Liver (tissue), 9 donors: Measurements from ENCODE around the gene EML3. TPM values are rescaled to one million over a fixed set of nuclear protein-coding genes. Genes with fewer than 3 reads are reported as not detected.

Experiments used
- DNase-seq: peaks from one replicate; pipeline ENCODE4 v3.0.0-alpha.2; 2017; ENCODE audit warnings: low spot score
- H3K27ac ChIP-seq, 2 donors: one replicate each; pipeline ENCODE4 v1.7.0; 2013; ENCODE audit warnings: inconsistent platforms in 2 of 2, low read length in 2 of 2, control low read depth in 1 of 2, low read depth in 1 of 2, mild to moderate bottlenecking in 1 of 2
- H3K27me3 ChIP-seq, 4 donors: one replicate each; pipeline versions ENCODE4 v1.6.1 to v1.7.0; 2013; ENCODE audit warnings: low read length in 3 of 4, inconsistent platforms in 1 of 4, mild to moderate bottlenecking in 1 of 4, moderate library complexity in 1 of 4; ENCODE audit not compliant: control insufficient read depth in 4 of 4, insufficient read depth in 4 of 4
- H3K36me3 ChIP-seq, 4 donors: one replicate each; pipeline versions ENCODE4 v1.6.1 to v1.7.0; 2013; ENCODE audit warnings: low read length in 3 of 4, mild to moderate bottlenecking in 3 of 4, low read depth in 1 of 4, moderate library complexity in 1 of 4; ENCODE audit not compliant: control insufficient read depth in 4 of 4, insufficient read depth in 3 of 4
- H3K4me1 ChIP-seq, 4 donors: one replicate each; pipeline versions ENCODE4 v1.6.1 to v1.7.0; 2013; ENCODE audit warnings: low read length in 3 of 4, mild to moderate bottlenecking in 3 of 4, moderate library complexity in 1 of 4; ENCODE audit not compliant: control insufficient read depth in 4 of 4, insufficient read depth in 4 of 4
- H3K4me3 ChIP-seq, 3 donors: one replicate each; pipeline versions ENCODE4 v1.6.1 to v1.7.0; 2013; ENCODE audit warnings: low read length in 3 of 3, control low read depth in 1 of 3, low read depth in 1 of 3, mild to moderate bottlenecking in 1 of 3
- H3K9ac ChIP-seq, 2 donors: one replicate each; pipeline ENCODE4 v1.7.0; 2013; ENCODE audit warnings: low read length in 2 of 2, mild to moderate bottlenecking in 2 of 2, moderate library complexity in 2 of 2, control low read depth in 1 of 2, low read depth in 1 of 2
- H3K9me3 ChIP-seq, 4 donors: one replicate each; pipeline versions ENCODE4 v1.6.1 to v1.7.0; 2013; ENCODE audit warnings: low read length in 3 of 4; ENCODE audit not compliant: control insufficient read depth in 4 of 4
- EGR1 ChIP-seq, 2 donors: IDR thresholded peaks; 2 replicates each; pipeline ENCODE4 v1.6.1; 2016 to 2018; ENCODE audit warnings: antibody characterized with exemption in 2 of 2, low read depth in 2 of 2
- FOXA1 ChIP-seq: IDR thresholded peaks from 2 replicates; pipeline ENCODE4 v1.6.1; 2016; ENCODE audit warnings: antibody characterized with exemption
- FOXA2 ChIP-seq: IDR thresholded peaks from 2 replicates; pipeline ENCODE4 v1.6.1; 2016; ENCODE audit warnings: antibody characterized with exemption
- HNF4A ChIP-seq, 2 donors: conservative IDR thresholded peaks; 2 replicates each; pipeline ENCODE4 v1.6.1; 2016; ENCODE audit warnings: antibody characterized with exemption in 2 of 2, mild to moderate bottlenecking in 2 of 2
- HNF4G ChIP-seq: IDR thresholded peaks from 2 replicates; pipeline ENCODE4 v1.6.1; 2016; ENCODE audit warnings: antibody characterized with exemption
- JUND ChIP-seq, 2 donors: IDR thresholded peaks; 2 replicates each; pipeline ENCODE4 v1.6.1; 2016; ENCODE audit warnings: antibody characterized with exemption in 2 of 2
- NR2F2 ChIP-seq: IDR thresholded peaks from 2 replicates; pipeline ENCODE4 v1.6.1; 2016; ENCODE audit warnings: antibody characterized with exemption
- REST ChIP-seq: IDR thresholded peaks from 2 replicates; pipeline ENCODE4 v1.6.1; 2016; ENCODE audit warnings: antibody characterized with exemption, mild to moderate bottlenecking
- RXRA ChIP-seq, 2 donors: IDR thresholded peaks; 2 replicates each; pipeline ENCODE4 v1.6.1; 2017 to 2018; ENCODE audit warnings: antibody characterized with exemption in 2 of 2, mild to moderate bottlenecking in 1 of 2
- SP1 ChIP-seq: IDR thresholded peaks from 2 replicates; pipeline ENCODE4 v1.6.1; 2018; ENCODE audit warnings: antibody characterized with exemption, mild to moderate bottlenecking
- TAF1 ChIP-seq: conservative IDR thresholded peaks from 2 replicates; pipeline ENCODE4 v1.6.1; 2016; ENCODE audit warnings: antibody characterized with exemption, mild to moderate bottlenecking
- YY1 ChIP-seq: IDR thresholded peaks from 2 replicates; pipeline ENCODE4 v1.6.1; 2016; ENCODE audit warnings: antibody characterized with exemption, mild to moderate bottlenecking
- ZBTB33 ChIP-seq: IDR thresholded peaks from 2 replicates; pipeline ENCODE4 v1.6.1; 2016; ENCODE audit warnings: antibody characterized with exemption
- WGBS: extraction: QIAGEN DNeasy Blood & Tissue Kit; methylation state at CpG from one replicate; pipeline ENCODE4 v1.1.7; 2013; 5-methylcytosine and 5-hydroxymethylcytosine counted together
- polyA plus RNA-seq, 2 donors: library from polyadenylated mRNA; stranded (reverse) in 1 of 2; unstranded in 1 of 2; fragments of 200-250 nt in 1 of 2; fragments of >200 nt in 1 of 2; fragmentation: Nextera tagmentation in 1 of 2; extraction: Ambion mirVana in 1 of 2; gene quantifications; one replicate each; pipeline versions ENCODE4 v1.2.1 to v1.2.3, GENCODE V29; 2013 to 2015
- total RNA-seq, 2 donors: library from RNA; depleted of rRNA; stranded (reverse); fragments of >200 nt; gene quantifications; one replicate each; pipeline ENCODE4 v1.2.3, GENCODE V29; 2014
- TF ChIP-seq, protein P1 (sequence below): IDR thresholded peaks from 2 replicates; pipeline ENCODE4 v1.6.1; 2016; ENCODE audit warnings: antibody characterized with exemption
- TF ChIP-seq, protein P2 (sequence below): fragments of 150-350 bp; IDR thresholded peaks from 2 replicates; pipeline ENCODE4 v1.5.1; 2017; ENCODE audit warnings: improper control_type of control experiment, low read depth, low read length; ENCODE audit not compliant: missing input control
- TF ChIP-seq, protein P3 (sequence below): IDR thresholded peaks from 2 replicates; pipeline ENCODE4 v1.6.1; 2016; ENCODE audit warnings: antibody characterized with exemption
- donor health status: healthy.
- donor health status: healthy.
- donor health status: healthy.
- donor health status: healthy.
- donor health status: healthy.

EML3 gene
- total and polyA plus RNA-seq, 4 donors: 6.0 to 19.3 (median 13.6) TPM

DNA sequence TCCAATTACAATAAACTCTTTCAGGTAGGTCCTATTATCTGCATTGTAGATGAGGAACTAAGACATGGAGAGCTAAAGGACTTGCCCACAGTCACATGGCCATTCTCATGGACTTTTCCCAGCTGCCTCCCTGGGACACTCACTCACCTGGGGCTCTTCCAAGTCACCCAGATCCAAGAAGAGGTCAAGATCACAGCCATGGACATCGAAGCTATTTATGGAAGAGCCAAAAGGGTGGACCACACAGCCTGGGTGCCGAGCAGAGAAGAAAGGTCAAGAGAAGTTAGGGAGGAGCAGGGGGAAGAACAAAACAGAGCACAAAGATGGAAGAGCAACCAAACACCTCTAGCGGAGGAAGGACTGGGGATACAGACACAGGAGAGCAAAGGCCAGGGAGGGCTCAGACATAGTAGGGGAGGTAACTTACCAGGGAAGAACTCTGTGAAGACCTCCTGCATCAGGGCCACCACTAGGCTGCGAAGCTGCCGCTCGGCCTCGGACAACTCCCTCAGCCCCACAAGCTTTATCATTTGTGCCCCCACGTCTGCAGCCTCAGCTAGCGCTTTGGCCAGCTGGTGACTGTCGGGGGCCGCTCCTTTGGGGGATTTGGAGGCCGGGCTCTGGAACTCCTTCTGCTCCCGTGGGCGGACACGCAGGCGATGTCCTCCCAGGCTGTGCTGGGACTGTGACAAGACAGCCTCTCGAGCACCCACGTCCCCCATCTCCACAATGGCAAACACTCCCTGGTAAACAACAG, 31.4 kb downstream of the EML3 start:
- DNase-seq: no peak
- WGBS: 91% methylated on average over 18 of the region's 18 CpGs
- H3K27ac ChIP-seq: no peak overlapping the region

DNA sequence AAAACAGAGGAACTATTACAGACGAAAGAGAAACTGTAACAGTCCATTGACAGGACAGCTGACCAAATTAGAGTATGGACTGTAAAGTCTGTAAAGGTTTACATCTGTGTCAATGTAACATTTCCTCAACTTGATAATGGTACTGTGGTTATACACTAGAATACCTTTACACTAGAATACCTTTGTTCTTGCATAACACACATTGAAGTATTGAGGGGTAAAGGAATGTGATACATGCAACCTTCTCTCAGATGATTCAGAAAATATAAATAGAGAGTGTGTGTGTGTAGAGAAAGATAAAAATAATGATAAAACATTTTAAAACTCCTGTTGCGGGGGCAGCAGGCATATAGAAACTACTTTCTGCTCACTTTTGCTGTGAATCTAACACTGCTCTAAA, 33.3 kb downstream of the EML3 start:
- WGBS: 92% methylated on average over 2 of the region's 2 CpGs
- Histone ChIP-seq H3K4me3 (no peak overlapping the region), H3K27me3 (no peaks in the 10 kb centered on the region), H3K4me1 (peaks cover 6 to 29% (median 14%) of the 10 kb centered on the region in 4 donors), H3K27ac (no peak overlapping the region), H3K36me3 (peaks cover 6 to 44% (median 24%) of the 10 kb centered on the region in 4 donors), H3K9me3 (no peaks in the 10 kb centered on the region), H3K9ac (no peak overlapping the region)
- TF ChIP-seq EGR1 (IDR thresholded peaks at IDR 0.05; ENCODE audit: low read depth in 2 of 2): no peak
- no peak for DNase-seq

More for the DNA sequence above, 31.4 kb downstream of the EML3 start:
- Histone ChIP-seq H3K4me3 (no peak overlapping the region), H3K27me3 (no peaks in the 10 kb centered on the region), H3K4me1 (peaks cover 0 to 11% (median 3%) of the 10 kb centered on the region in 4 donors), H3K9me3 (no peaks in the 10 kb centered on the region), H3K9ac (no peak overlapping the region), H3K36me3 (peaks cover 11 to 47% (median 27%) of the 10 kb centered on the region in 4 donors)
- TF ChIP-seq TAF1: no peak
- TF ChIP-seq REST: no peak
- TF ChIP-seq FOXA2: no peak
- no peak for TF ChIP-seq HNF4G
- no peak for TF ChIP-seq NR2F2
- TF ChIP-seq RXRA (IDR thresholded peaks at IDR 0.05): no peak
- TF ChIP-seq, protein P1, sequence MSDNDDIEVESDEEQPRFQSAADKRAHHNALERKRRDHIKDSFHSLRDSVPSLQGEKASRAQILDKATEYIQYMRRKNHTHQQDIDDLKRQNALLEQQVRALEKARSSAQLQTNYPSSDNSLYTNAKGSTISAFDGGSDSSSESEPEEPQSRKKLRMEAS: no peak
- TF ChIP-seq HNF4A (conservative IDR thresholded peaks at IDR 0.05): no peak

GRCh38 chr11:62578541-62578940, 34.0 kb downstream of the EML3 start:
- Histone ChIP-seq H3K9me3 (no peaks in the 10 kb centered on the region), H3K27ac (no peak overlapping the region), H3K9ac (no peak overlapping the region), H3K27me3 (no peaks in the 10 kb centered on the region), H3K4me1 (peaks cover 6 to 30% (median 15%) of the 10 kb centered on the region in 4 donors), H3K4me3 (no peak overlapping the region), H3K36me3 (peaks cover 6 to 41% (median 22%) of the 10 kb centered on the region in 4 donors)
- WGBS: 94% methylated on average over 11 of the region's 11 CpGs
- DNase-seq: no peak
- TF ChIP-seq EGR1 (IDR thresholded peaks at IDR 0.05; ENCODE audit: low read depth in 2 of 2) (no peak), TAF1 (no peak), HNF4G (no peak), ZBTB33 (no peak), FOXA1 (no peak), HNF4A (conservative IDR thresholded peaks at IDR 0.05) (no peak), SP1 (no peak), NR2F2 (no peak), FOXA2 (no peak), YY1 (no peak), JUND (IDR thresholded peaks at IDR 0.05) (no peak)
- TF ChIP-seq, protein P2, sequence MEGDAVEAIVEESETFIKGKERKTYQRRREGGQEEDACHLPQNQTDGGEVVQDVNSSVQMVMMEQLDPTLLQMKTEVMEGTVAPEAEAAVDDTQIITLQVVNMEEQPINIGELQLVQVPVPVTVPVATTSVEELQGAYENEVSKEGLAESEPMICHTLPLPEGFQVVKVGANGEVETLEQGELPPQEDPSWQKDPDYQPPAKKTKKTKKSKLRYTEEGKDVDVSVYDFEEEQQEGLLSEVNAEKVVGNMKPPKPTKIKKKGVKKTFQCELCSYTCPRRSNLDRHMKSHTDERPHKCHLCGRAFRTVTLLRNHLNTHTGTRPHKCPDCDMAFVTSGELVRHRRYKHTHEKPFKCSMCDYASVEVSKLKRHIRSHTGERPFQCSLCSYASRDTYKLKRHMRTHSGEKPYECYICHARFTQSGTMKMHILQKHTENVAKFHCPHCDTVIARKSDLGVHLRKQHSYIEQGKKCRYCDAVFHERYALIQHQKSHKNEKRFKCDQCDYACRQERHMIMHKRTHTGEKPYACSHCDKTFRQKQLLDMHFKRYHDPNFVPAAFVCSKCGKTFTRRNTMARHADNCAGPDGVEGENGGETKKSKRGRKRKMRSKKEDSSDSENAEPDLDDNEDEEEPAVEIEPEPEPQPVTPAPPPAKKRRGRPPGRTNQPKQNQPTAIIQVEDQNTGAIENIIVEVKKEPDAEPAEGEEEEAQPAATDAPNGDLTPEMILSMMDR: no peak
- TF ChIP-seq, protein P3, sequence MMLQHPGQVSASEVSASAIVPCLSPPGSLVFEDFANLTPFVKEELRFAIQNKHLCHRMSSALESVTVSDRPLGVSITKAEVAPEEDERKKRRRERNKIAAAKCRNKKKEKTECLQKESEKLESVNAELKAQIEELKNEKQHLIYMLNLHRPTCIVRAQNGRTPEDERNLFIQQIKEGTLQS: no peak
- TF ChIP-seq, protein P1: no peak
